B cell (primary cell): ENCODE results near the gene LBH.

Source experiments
- EZH2 ChIP-seq: IDR thresholded peaks from 2 replicates; pipeline ENCODE4 v1.6.1; 2012; ENCODE audit warnings: borderline replicate concordance, low read depth, mild to moderate bottlenecking, moderate library complexity, low read length; ENCODE audit not compliant: insufficient read depth, poor library complexity, severe bottlenecking
- TF ChIP-seq, protein P1 (sequence below): fragments of 200-600 bp; IDR thresholded peaks from one replicate; pipeline ENCODE4 v1.8.0; 2022; ENCODE audit warnings: antibody characterized with exemption, mild to moderate bottlenecking

DNA sequence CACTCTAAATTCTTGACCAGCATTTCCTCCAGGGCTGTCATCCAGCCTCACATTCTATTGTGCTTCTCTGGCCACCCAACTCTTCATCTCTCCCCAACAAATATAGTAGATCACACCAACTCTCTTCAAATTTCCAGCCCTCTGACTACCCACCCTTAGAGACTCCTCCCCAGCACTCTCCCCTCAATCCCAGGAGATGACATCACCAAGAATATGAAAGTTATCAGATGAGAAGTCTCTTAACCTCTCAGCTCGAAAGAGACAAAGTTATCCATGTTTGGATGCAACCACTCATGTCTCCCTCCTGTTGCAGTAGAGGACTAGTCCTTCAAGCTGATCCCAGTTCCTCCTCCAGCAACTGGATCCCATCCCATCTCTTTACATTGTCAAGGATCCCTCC is 47.1 kb downstream of the LBH start:
- TF ChIP-seq, protein P1, sequence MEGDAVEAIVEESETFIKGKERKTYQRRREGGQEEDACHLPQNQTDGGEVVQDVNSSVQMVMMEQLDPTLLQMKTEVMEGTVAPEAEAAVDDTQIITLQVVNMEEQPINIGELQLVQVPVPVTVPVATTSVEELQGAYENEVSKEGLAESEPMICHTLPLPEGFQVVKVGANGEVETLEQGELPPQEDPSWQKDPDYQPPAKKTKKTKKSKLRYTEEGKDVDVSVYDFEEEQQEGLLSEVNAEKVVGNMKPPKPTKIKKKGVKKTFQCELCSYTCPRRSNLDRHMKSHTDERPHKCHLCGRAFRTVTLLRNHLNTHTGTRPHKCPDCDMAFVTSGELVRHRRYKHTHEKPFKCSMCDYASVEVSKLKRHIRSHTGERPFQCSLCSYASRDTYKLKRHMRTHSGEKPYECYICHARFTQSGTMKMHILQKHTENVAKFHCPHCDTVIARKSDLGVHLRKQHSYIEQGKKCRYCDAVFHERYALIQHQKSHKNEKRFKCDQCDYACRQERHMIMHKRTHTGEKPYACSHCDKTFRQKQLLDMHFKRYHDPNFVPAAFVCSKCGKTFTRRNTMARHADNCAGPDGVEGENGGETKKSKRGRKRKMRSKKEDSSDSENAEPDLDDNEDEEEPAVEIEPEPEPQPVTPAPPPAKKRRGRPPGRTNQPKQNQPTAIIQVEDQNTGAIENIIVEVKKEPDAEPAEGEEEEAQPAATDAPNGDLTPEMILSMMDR, result no peak
- no peak for TF ChIP-seq EZH2
